BE2C (cell line): ENCODE data around the gene CNTN4.

Experiments
- DNase-seq: peaks from one replicate; pipeline ENCODE4 v3.0.0-alpha.2; 2020
- H3K27me3 ChIP-seq: fragments of 250-450 bp; sonication (Bioruptor Pico); 2 replicates; pipeline ENCODE4 v1.5.1; 2020; ENCODE audit warnings: mild to moderate bottlenecking
- H3K36me3 ChIP-seq: fragments of 250-450 bp; sonication (Bioruptor Pico); 2 replicates; pipeline ENCODE4 v1.5.1; 2020; ENCODE audit warnings: mild to moderate bottlenecking
- H3K4me1 ChIP-seq: fragments of 250-450 bp; sonication (Bioruptor Pico); 2 replicates; pipeline ENCODE4 v1.5.1; 2020
- H3K4me3 ChIP-seq: 2 replicates; pipeline ENCODE4 v1.5.1; 2011; ENCODE audit warnings: low read depth, low read length
- H3K9me3 ChIP-seq: fragments of 250-450 bp; sonication (Bioruptor Pico); 2 replicates; pipeline ENCODE4 v1.5.1; 2020
- TF ChIP-seq, protein P1 (sequence below): IDR thresholded peaks from 2 replicates; pipeline ENCODE4 v1.5.1; 2012; ENCODE audit warnings: mild to moderate bottlenecking, low read depth, low read length

CNTN4 gene

DNA sequence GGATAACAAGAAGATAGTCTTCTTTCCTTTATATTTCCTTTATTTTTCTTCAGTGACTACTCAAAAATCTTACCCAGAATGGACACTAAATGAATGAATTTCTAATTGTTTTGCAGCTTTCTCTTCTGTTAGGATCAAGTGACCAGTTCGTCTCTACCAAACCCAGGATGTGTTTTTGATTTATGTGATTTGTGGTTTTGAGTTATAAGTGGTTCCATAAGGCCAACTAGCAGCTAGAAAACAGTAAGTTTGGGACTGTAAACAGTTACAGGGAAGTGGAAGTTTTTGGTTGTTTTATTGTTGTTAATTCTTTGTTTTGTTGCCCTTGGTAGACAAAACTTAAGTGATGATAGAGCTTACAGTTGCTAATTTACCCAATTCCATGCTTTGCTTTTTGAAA is 555.0 kb downstream of the CNTN4 start:
- no peak for DNase-seq
- H3K4me3 ChIP-seq: no peak overlapping the region
- TF ChIP-seq, protein P1, sequence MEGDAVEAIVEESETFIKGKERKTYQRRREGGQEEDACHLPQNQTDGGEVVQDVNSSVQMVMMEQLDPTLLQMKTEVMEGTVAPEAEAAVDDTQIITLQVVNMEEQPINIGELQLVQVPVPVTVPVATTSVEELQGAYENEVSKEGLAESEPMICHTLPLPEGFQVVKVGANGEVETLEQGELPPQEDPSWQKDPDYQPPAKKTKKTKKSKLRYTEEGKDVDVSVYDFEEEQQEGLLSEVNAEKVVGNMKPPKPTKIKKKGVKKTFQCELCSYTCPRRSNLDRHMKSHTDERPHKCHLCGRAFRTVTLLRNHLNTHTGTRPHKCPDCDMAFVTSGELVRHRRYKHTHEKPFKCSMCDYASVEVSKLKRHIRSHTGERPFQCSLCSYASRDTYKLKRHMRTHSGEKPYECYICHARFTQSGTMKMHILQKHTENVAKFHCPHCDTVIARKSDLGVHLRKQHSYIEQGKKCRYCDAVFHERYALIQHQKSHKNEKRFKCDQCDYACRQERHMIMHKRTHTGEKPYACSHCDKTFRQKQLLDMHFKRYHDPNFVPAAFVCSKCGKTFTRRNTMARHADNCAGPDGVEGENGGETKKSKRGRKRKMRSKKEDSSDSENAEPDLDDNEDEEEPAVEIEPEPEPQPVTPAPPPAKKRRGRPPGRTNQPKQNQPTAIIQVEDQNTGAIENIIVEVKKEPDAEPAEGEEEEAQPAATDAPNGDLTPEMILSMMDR: no peak
- H3K36me3 ChIP-seq: no peaks in the 10 kb centered on the region
- H3K4me1 ChIP-seq: 0 out of 2 replicates have a peak, but pooled peaks cover 4% of the 10 kb centered on the region
- H3K27me3 ChIP-seq: no peaks in the 10 kb centered on the region
- H3K9me3 ChIP-seq: no peaks in the 10 kb centered on the region

DNA sequence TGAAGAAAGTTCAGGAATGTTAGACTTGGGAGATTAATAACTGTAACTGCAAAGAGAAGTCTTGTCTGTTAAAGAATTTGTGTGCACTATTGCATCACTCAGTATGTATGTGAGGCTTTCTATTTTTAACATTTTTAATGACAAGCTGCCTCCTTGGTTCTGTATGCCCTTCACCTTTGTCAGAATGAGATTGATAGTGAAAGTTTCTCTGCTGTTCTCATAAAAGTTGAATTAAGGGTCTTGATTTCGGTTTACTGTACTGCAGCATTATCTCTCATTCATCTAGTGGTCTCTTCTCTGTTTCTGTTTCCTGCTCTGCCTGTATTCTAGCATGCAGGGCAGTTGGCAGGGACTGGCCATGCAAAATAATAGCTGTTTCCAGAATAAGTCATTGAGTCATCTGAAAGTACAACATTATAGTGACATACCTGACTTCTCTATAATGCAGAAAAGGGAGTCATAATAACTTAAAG is 556.6 kb downstream of the CNTN4 start:
- TF ChIP-seq, protein P1: no peak
- no peaks in the 10 kb centered on the region for H3K27me3 ChIP-seq
- no peak overlapping the region for H3K4me3 ChIP-seq
- no peaks in the 10 kb centered on the region for H3K36me3 ChIP-seq
- 0 out of 2 replicates have a peak, but pooled peaks cover 4% of the 10 kb centered on the region for H3K4me1 ChIP-seq
- DNase-seq: no peak
- no peaks in the 10 kb centered on the region for H3K9me3 ChIP-seq

DNA sequence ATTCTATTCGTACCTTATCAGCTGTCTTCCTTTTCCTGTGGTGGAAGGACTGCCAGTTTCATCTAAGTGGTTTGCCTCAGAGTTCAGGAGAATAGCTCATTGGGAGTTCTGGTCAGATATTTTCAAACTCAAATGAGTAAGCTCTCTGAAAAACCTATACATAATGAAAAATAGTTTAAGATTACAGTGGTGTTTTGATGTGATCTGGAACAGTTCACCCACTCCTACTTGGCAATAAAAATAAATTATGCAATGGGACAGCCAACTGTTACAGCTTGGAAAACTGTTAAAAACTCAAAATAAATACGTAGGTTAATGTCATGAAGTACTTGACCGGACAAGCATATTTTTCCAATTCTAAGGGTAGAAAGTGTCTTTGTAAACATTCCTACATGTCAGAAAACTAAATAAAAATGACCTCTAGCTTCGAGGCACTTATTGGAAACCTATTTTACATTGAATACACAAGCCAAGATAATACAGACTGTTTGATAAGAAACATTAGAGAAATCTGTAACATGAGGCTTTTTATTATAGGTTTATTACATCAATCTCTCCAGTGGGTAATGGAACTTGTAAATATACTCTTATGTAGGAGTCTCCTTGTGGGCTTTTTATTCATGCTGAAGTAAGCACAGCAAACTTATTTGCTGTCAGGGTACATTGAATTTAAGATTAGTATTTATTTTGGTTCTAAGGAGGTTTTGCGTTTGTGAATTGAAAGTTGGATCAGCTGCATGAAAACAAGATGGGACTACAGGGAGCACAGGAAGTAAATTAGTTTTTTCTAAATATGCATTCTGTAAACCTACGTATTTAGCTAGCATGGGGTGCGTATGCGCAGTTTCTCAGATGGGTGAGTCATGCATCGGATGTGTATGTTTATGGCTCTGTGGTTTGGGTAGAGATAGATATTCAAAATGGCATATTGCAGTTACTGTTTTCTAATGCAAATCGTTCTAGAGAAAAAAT is 558.4 kb downstream of the CNTN4 start:
- H3K9me3 ChIP-seq: no peaks in the 10 kb centered on the region
- H3K4me3 ChIP-seq: no peak overlapping the region
- no peak for DNase-seq
- no peaks in the 10 kb centered on the region for H3K27me3 ChIP-seq
- peaks cover 4% of the 10 kb centered on the region; the same call in 1 of the 2 replicates for H3K4me1 ChIP-seq
- TF ChIP-seq, protein P1: no peak
- H3K36me3 ChIP-seq: no peaks in the 10 kb centered on the region

DNA sequence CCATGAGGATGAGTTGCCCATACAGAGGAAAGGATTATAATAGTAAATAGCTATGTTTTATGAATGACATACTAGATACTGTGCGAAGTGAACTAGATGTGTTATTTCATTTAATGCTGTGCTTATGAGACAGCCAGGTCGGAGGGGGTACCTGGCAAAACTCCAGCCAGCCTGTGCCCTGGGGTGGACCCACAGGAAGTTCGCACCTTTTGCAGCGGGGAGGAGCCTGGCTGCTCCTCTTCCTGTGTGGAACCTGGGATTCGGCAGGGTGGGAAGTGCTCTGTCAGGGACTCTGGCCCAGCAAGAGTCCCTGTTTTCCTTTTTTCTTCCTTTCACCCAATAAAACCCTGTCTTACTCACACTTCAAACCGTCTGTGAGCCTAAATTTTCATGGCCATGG is 559.3 kb downstream of the CNTN4 start:
- H3K4me3 ChIP-seq: no peak overlapping the region
- no peaks in the 10 kb centered on the region for H3K27me3 ChIP-seq
- peaks cover 4% of the 10 kb centered on the region; the same call in 1 of the 2 replicates for H3K4me1 ChIP-seq
- no peaks in the 10 kb centered on the region for H3K36me3 ChIP-seq
- no peak for DNase-seq
- no peaks in the 10 kb centered on the region for H3K9me3 ChIP-seq
- TF ChIP-seq, protein P1: no peak

DNA sequence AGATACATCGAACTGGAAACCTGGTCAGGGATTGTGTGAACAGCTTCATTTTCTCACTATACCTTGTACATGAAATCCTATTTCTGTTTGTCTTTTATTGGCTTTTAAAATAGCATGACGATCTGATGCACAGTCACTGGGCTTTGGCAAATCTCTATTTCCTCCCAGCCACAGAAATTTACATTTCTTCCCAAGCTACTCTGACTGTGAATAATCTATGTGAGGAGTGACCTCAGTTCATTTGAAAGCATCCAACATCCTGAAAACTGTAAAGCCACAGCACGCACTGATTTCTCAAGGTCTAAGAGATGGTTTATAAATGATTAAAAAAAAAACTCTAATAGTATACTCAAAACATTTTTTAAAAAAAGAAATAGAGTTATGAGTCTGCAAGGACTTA is 561.2 kb downstream of the CNTN4 start:
- no peaks in the 10 kb centered on the region for H3K27me3 ChIP-seq
- no peaks in the 10 kb centered on the region for H3K9me3 ChIP-seq
- DNase-seq: no peak
- H3K36me3 ChIP-seq: no peaks in the 10 kb centered on the region
- TF ChIP-seq, protein P1: no peak
- no peak overlapping the region for H3K4me3 ChIP-seq
- peaks cover 4% of the 10 kb centered on the region; the same call in 1 of the 2 replicates for H3K4me1 ChIP-seq

DNA sequence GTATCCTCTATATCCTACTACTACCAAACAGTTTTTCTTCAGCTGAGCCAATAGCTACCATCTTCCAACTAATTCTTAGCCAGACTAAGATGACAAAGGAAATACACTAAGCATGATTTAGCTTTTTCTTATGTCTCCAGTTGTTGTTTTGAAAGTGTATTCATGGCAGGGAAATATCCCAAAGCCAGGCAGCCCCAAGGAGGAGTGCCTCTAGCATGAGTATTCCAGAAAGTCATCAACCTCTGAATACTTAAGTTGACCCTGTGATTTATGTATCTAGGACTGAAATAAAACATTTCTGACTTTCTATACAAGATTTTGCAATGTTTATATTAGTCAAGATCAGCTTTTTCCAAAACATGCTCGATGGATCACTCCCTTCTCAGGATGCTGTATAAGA is 562.4 kb downstream of the CNTN4 start:
- Histone ChIP-seq H3K36me3 (no peaks in the 10 kb centered on the region), H3K9me3 (no peaks in the 10 kb centered on the region), H3K4me1 (peaks cover 4% of the 10 kb centered on the region; the same call in 1 of the 2 replicates), H3K27me3 (no peaks in the 10 kb centered on the region), H3K4me3 (no peak overlapping the region)
- DNase-seq: no peak
- TF ChIP-seq, protein P1: no peak
